H1 (cell line): ENCODE measurements around the gene ZNFX1. TPM values are rescaled to one million over a fixed set of nuclear protein-coding genes. Genes with fewer than 3 reads are reported as not detected.

Source experiments
- CTCF ChIA-PET: fragments of 300-600 bp; sonication (Branson Sonifier 250); formaldehyde crosslinking; loops from one replicate; lab custom pipeline; 2021; ENCODE audit not compliant: partially characterized antibody; lab: Charles Lee
- POLR2A ChIA-PET: fragments of 300-600 bp; sonication (Branson Sonifier 250); formaldehyde crosslinking; loops from one replicate; lab custom pipeline; 2021; ENCODE audit warnings: inconsistent platforms; ENCODE audit not compliant: partially characterized antibody; lab: Charles Lee
- DNase-seq, 2 experiments: peaks; one replicate each; pipeline versions ENCODE4 v3.0.0 to v3.0.0-alpha.2; 2010 to 2022; ENCODE audit warnings: low spot score in 2 of 2, low read depth in 1 of 2, mixed read lengths in 1 of 2
- FAIRE-seq: peaks from 2 replicates; lab custom pipeline; 2011; peaks lifted over from hg19 to GRCh38; lab: Jason Lieb, UNC
- H2AFZ ChIP-seq: 2 replicates; pipeline ENCODE4 v1.8.1; 2012; ENCODE audit warnings: low read length, inconsistent platforms
- H2AK5ac ChIP-seq: 2 replicates; pipeline ENCODE4 v1.6.1; 2013; ENCODE audit warnings: low read depth, low read length
- H2BK120ac ChIP-seq: replicated peaks from 2 replicates; pipeline ENCODE3; 2013; ENCODE audit warnings: low read depth, low read length, inconsistent platforms
- H2BK12ac ChIP-seq: 2 replicates; pipeline ENCODE4 v1.6.1; 2013; ENCODE audit warnings: low read depth, low read length
- H2BK15ac ChIP-seq: 2 replicates; pipeline ENCODE4 v1.6.1; 2013; ENCODE audit warnings: low read length
- H2BK20ac ChIP-seq: 2 replicates; pipeline ENCODE4 v1.6.1; 2013; ENCODE audit warnings: low read length
- H2BK5ac ChIP-seq: 2 replicates; pipeline ENCODE4 v1.6.1; 2013; ENCODE audit warnings: low read depth, low read length
- H3K14ac ChIP-seq: 2 replicates; pipeline ENCODE4 v1.6.1; 2013; ENCODE audit warnings: inconsistent platforms; ENCODE audit not compliant: insufficient read length
- H3K18ac ChIP-seq: 2 replicates; pipeline ENCODE4 v1.6.1; 2013; ENCODE audit warnings: low read length; ENCODE audit errors: extremely low read depth
- H3K23ac ChIP-seq: 2 replicates; pipeline ENCODE4 v1.6.1; 2013; ENCODE audit warnings: inconsistent platforms; ENCODE audit not compliant: insufficient read length
- H3K23me2 ChIP-seq: 2 replicates; pipeline ENCODE4 v1.6.1; 2013; ENCODE audit warnings: low read depth, low read length
- H3K27ac ChIP-seq: 2 replicates; pipeline ENCODE4 v1.6.1; 2011; ENCODE audit warnings: low read depth, low read length, inconsistent platforms
- H3K27me3 ChIP-seq, 4 experiments: replicated peaks in 1 of 4; 1 replicate in 1 of 4; 2 replicates in 3 of 4; pipeline versions ENCODE4 v1.6.1 to v1.8.1; 2011 to 2013; ENCODE audit warnings: low read length in 3 of 4, mild to moderate bottlenecking in 3 of 4, inconsistent platforms in 2 of 4, mixed read lengths in 2 of 4, moderate library complexity in 1 of 4; ENCODE audit not compliant: control insufficient read depth in 3 of 4, insufficient read depth in 3 of 4; ENCODE audit errors: extremely low read depth in 1 of 4
- H3K36me3 ChIP-seq, 4 experiments: 2 replicates each; pipeline versions ENCODE4 v1.6.1 to v1.8.1; 2011 to 2013; ENCODE audit warnings: mild to moderate bottlenecking in 4 of 4, low read length in 3 of 4, moderate library complexity in 2 of 4, control low read depth in 1 of 4, inconsistent platforms in 1 of 4; ENCODE audit not compliant: insufficient read depth in 4 of 4, control insufficient read depth in 2 of 4
- H3K4ac ChIP-seq: replicated peaks from 2 replicates; pipeline ENCODE3; 2013; ENCODE audit warnings: low read length, low read depth, mixed read lengths, inconsistent platforms; ENCODE audit not compliant: insufficient read length
- H3K4me1 ChIP-seq, 4 experiments: replicated peaks in 1 of 4; 1 replicate in 1 of 4; 2 replicates in 3 of 4; pipeline versions ENCODE4 v1.6.1 to v1.8.1; 2011 to 2013; ENCODE audit warnings: low read length in 3 of 4, inconsistent platforms in 2 of 4, mixed read lengths in 1 of 4; ENCODE audit not compliant: insufficient read depth in 4 of 4, control insufficient read depth in 3 of 4
- H3K4me2 ChIP-seq, 2 experiments: 2 replicates each; pipeline versions ENCODE4 v1.6.1 to v1.8.1; 2011 to 2013; ENCODE audit warnings: low read depth in 2 of 2, low read length in 2 of 2, control low read depth in 1 of 2, inconsistent platforms in 1 of 2, mild to moderate bottlenecking in 1 of 2; ENCODE audit not compliant: insufficient read depth in 1 of 2
- H3K4me3 ChIP-seq, 4 experiments: fragments of 200-600, 300-600 bp in 1 of 4; sonication (generic), shearing (Covaris generic), sonication (Bioruptor Twin) in 1 of 4; 2 replicates each; pipeline versions ENCODE4 v1.5.1 to v1.8.1; 2011 to 2016; ENCODE audit warnings: low read length in 4 of 4, low read depth in 3 of 4, control low read depth in 2 of 4, inconsistent platforms in 2 of 4, mild to moderate bottlenecking in 2 of 4, mixed read lengths in 1 of 4, moderate library complexity in 1 of 4; ENCODE audit not compliant: insufficient read depth in 2 of 4; ENCODE audit errors: extremely low read depth in 1 of 4
- H3K56ac ChIP-seq: replicated peaks from 2 replicates; pipeline ENCODE3; 2013; ENCODE audit warnings: low read depth, mild to moderate bottlenecking, mixed read lengths, low read length, inconsistent platforms; ENCODE audit not compliant: insufficient read length
- H3K79me1 ChIP-seq: 2 replicates; pipeline ENCODE4 v1.6.1; 2013; ENCODE audit warnings: low read depth, low read length, control low read depth
- H3K79me2 ChIP-seq, 2 experiments: 2 replicates each; pipeline versions ENCODE4 v1.6.1 to v1.8.1; 2012 to 2013; ENCODE audit warnings: low read length in 2 of 2, mild to moderate bottlenecking in 2 of 2, inconsistent platforms in 1 of 2; ENCODE audit not compliant: insufficient read depth in 2 of 2, control insufficient read depth in 1 of 2
- H3K9ac ChIP-seq, 4 experiments: replicated peaks in 1 of 4; 1 replicate in 1 of 4; 2 replicates in 3 of 4; pipeline versions ENCODE4 v1.6.1 to v1.8.1; 2011 to 2013; ENCODE audit warnings: low read depth in 3 of 4, low read length in 3 of 4, control low read depth in 2 of 4, mild to moderate bottlenecking in 2 of 4, moderate library complexity in 2 of 4, inconsistent platforms in 1 of 4; ENCODE audit errors: extremely low read depth in 1 of 4
- H3K9me3 ChIP-seq, 2 experiments: 2 replicates each; pipeline versions ENCODE4 v1.6.1 to v1.8.1; 2012 to 2013; ENCODE audit warnings: mild to moderate bottlenecking in 2 of 2, moderate library complexity in 2 of 2, control low read depth in 1 of 2, inconsistent platforms in 1 of 2, low read depth in 1 of 2, low read length in 1 of 2, mixed read lengths in 1 of 2; ENCODE audit not compliant: insufficient read depth in 2 of 2
- H4K20me1 ChIP-seq, 2 experiments: replicated peaks in 1 of 2; 2 replicates each; pipeline versions ENCODE3 to v1.8.1; 2011 to 2013; ENCODE audit warnings: inconsistent platforms in 2 of 2, low read length in 2 of 2, mild to moderate bottlenecking in 1 of 2; ENCODE audit not compliant: insufficient read depth in 2 of 2, control insufficient read depth in 1 of 2
- H4K5ac ChIP-seq: 2 replicates; pipeline ENCODE4 v1.6.1; 2013; ENCODE audit warnings: low read length, low read depth, mixed read lengths, inconsistent platforms; ENCODE audit not compliant: insufficient read length
- H4K8ac ChIP-seq: 2 replicates; pipeline ENCODE4 v1.8.0; 2013; ENCODE audit warnings: mild to moderate bottlenecking, moderate library complexity, low read length, inconsistent platforms; ENCODE audit not compliant: insufficient read depth; ENCODE audit errors: extremely low read depth
- H4K91ac ChIP-seq: replicated peaks from 2 replicates; pipeline ENCODE3; 2013; ENCODE audit warnings: low read length, mixed read lengths, inconsistent platforms; ENCODE audit not compliant: insufficient read length
- BRCA1 ChIP-seq: IDR thresholded peaks from 2 replicates; pipeline ENCODE4 v1.6.1; 2012; ENCODE audit warnings: low read depth, low read length, improper control_type of control experiment
- CEBPB ChIP-seq: IDR thresholded peaks from 2 replicates; pipeline ENCODE4 v1.6.1; 2012; ENCODE audit warnings: low read depth, low read length
- JUND ChIP-seq: IDR thresholded peaks from 2 replicates; pipeline ENCODE4 v1.6.1; 2011; ENCODE audit warnings: mild to moderate bottlenecking, improper control_type of control experiment, low read length
- POLR2A ChIP-seq, 2 experiments: IDR thresholded peaks; 1 replicate in 1 of 2; 2 replicates in 1 of 2; pipeline ENCODE4 v1.6.1; 2011; ENCODE audit warnings: low read depth in 2 of 2, low read length in 2 of 2, mild to moderate bottlenecking in 2 of 2; ENCODE audit errors: control extremely low read depth in 1 of 2
- POLR2AphosphoS5 ChIP-seq: IDR thresholded peaks from 2 replicates; pipeline ENCODE4 v1.6.1; 2011; ENCODE audit warnings: low read depth, low read length
- TAF1 ChIP-seq: IDR thresholded peaks from 2 replicates; pipeline ENCODE4 v1.6.1; 2011; ENCODE audit warnings: mild to moderate bottlenecking, low read depth, low read length
- ZNF274 ChIP-seq: IDR thresholded peaks from 2 replicates; pipeline ENCODE4 v1.7.0; 2012; ENCODE audit warnings: low read length, borderline replicate concordance; ENCODE audit errors: extremely low read depth
- polyA plus RNA-seq, 7 experiments: library from polyadenylated mRNA; depleted of rRNA in 3 of 7; stranded (reverse) in 5 of 7; unstranded in 2 of 7; fragments of >200 nt in 5 of 7; fragments of 200-250 nt in 2 of 7; gene quantifications; 1 replicate in 5 of 7; 2 replicates in 1 of 7; 4 replicates in 1 of 7; pipeline versions ENCODE4 v1.2.1 to v1.2.3, GENCODE V29; 2011 to 2013; ENCODE audit warnings: missing spikeins in 2 of 7, mixed read lengths in 2 of 7
- total RNA-seq: library from RNA; stranded (reverse); fragmentation: NEBNext Ultra II Directional; extraction: Animal tissue kit (Norgen Biotek cat#: 25700); gene quantifications from 2 replicates; pipeline ENCODE4 v1.2.1, GENCODE V29; 2021

The ZNFX1 gene
- total and polyA plus RNA-seq, 2 of the 8 experiments (the other 6 are each of a cell fraction or from before 2014, with no cell fraction given) = 3.1 to 11.3 TPM

DNA sequence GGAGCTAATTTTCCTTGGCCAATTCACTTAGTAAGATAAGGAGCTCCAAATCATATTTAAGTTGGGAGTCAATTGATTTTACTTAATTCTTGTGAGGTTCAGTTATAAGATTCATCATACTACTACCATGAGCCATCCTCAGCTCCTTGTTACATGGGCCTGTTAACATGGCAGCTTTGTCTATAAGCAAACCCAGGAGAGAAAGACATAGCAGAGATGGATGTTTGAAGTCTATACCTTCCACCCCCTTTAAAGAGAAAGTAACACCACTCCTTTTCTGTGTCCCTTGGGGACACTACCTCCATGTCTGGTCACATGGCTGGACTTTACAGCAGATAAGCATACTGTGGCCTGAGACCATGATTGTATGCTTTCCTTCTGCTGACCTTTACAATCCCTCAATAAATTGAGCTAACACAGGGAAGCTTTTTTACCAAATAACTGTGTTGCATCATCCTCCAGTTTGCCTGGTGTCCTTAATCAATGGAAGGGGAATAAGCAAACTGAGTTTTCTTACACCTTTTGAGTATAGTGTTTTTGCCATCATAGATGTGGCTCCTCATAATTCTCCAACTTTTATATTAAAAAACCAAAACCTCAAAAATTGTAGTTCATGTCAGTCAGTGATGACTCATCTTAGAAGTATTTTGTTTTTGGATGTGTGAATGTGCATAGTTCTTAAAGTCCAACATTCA, 9.8 kb upstream of the ZNFX1 start:
- no peak overlapping the region for H2AFZ ChIP-seq
- H3K18ac ChIP-seq = no peak overlapping the region
- no peak overlapping the region for H3K14ac ChIP-seq
- H3K4me2 ChIP-seq = peak overlapping the region; percentile 25 to 97; a peak in 2 of 4 replicates
- peaks cover 2 to 15% (median 9%) of the 10 kb centered on the region in 4 experiments; a peak in 5 of 7 replicates for H3K4me1 ChIP-seq
- no peaks in the 10 kb centered on the region for H3K9me3 ChIP-seq
- H3K9ac ChIP-seq = 0 out of 7 replicates have a peak overlapping the region, but pooled peaks of 1 of the 4 experiments have one; percentile 38
- no peak overlapping the region for H2BK20ac ChIP-seq
- peaks cover 56 to 88% (median 75%) of the 10 kb centered on the region in 4 experiments for H3K36me3 ChIP-seq
- H3K23me2 ChIP-seq = peaks cover 11% of the 10 kb centered on the region
- H3K79me2 ChIP-seq = peaks cover 22 to 54% of the 10 kb centered on the region in 2 experiments
- no peak overlapping the region for H2BK15ac ChIP-seq
- ChIA-PET CTCF (interaction anchor here (0.7 to 1.3 kb wide), 6 partner anchors 8 to 254 kb away, joined by 3 to 8 read pairs (median 4); no protein-coding TSS in a partner anchor), POLR2A (interaction anchor here (0.6 to 18.5 kb wide), 26 partner anchors 8 to 1575 kb away, joined by 3 to 1132 read pairs (median 3); partner anchors contain the start of gene ZNFX1)
- no peak overlapping the region for H4K91ac ChIP-seq
- H2BK5ac ChIP-seq = peak overlapping the region; percentile 4; the same call in 1 of the 2 replicates
- H4K8ac ChIP-seq = no peak overlapping the region
- peak overlapping the region in 1 of 4 experiments; percentile 89; a peak in 1 of 8 replicates for H3K4me3 ChIP-seq
- peak overlapping the region; percentile 68; the same call in 1 of the 2 replicates for H3K27ac ChIP-seq
- peaks cover 36 to 44% of the 10 kb centered on the region in 2 experiments for H4K20me1 ChIP-seq
- TF ChIP-seq BRCA1 (no peak), POLR2AphosphoS5 (peak; percentile 97), POLR2A (IDR thresholded peaks at IDR 0.05; ENCODE audit: control extremely low read depth in 1 of 2, low read depth in 2 of 2, low read length in 2 of 2) (peak; percentile 18 to 95), JUND (peak; percentile 71; the same call in 1 of the 2 replicates), CEBPB (peak; percentile 63; the same call in 1 of the 2 replicates), ZNF274 (no peak), TAF1 (no peak)
- TF ChIP-seq, all 59 proteins: peak for 4
- Histone ChIP-seq H3K79me1 (no peaks in the 10 kb centered on the region; the same call in 1 of the 2 replicates), H3K23ac (no peak overlapping the region), H3K4ac (no peak overlapping the region), H3K56ac (no peak overlapping the region), H3K27me3 (no peaks in the 10 kb centered on the region), H4K5ac (no peak overlapping the region), H2BK12ac (no peak overlapping the region), H2AK5ac (no peak overlapping the region), H2BK120ac (no peak overlapping the region)
- FAIRE-seq = no peak
- DNase-seq = no peak
